ENCODE measurements around the gene NFIC.
A peak's percentile ranks its signal among the peaks of the same experiment; 100 is the strongest.
"Not testable (repeated sequence)": the region's sequence is repeated elsewhere in the genome, so short reads cannot be mapped to it uniquely, and the experiment has no call there.

NFIC gene

GRCh38 chr19:3431760-3432397, 65.5 kb downstream of the NFIC start:
- no peak for DNase-seq

- DNase-seq: no peak
Measured at GRCh38 chr19:3433313-3433712, 66.9 kb downstream of the NFIC start.

GRCh38 chr19:3433805-3434540, 67.6 kb downstream of the NFIC start:
- DNase-seq: no peak

- no peak for DNase-seq
Measured at GRCh38 chr19:3434630-3435553, 68.5 kb downstream of the NFIC start.

- peak; percentile 27 to 32 for DNase-seq
Measured at GRCh38 chr19:3440082-3440481, 73.7 kb downstream of the NFIC start.

- no peak for DNase-seq
Measured at GRCh38 chr19:3441089-3441985, 75.0 kb downstream of the NFIC start.

GRCh38 chr19:3441986-3442329, 75.6 kb downstream of the NFIC start:
- DNase-seq: no peak

GRCh38 chr19:3442487-3443071, 76.2 kb downstream of the NFIC start:
- DNase-seq: no peak

- no peak for DNase-seq
Measured at GRCh38 chr19:3443840-3444694, 77.7 kb downstream of the NFIC start.

GRCh38 chr19:3444695-3445234, 78.4 kb downstream of the NFIC start:
- no peak for DNase-seq

GRCh38 chr19:3446657-3447056, 80.3 kb downstream of the NFIC start:
- not testable (repeated sequence) for DNase-seq

GRCh38 chr19:3448616-3449334, 82.4 kb downstream of the NFIC start:
- DNase-seq: no peak

GRCh38 chr19:3450796-3451411, 84.5 kb downstream of the NFIC start:
- DNase-seq: no peak

- no peak for DNase-seq
Measured at GRCh38 chr19:3451451-3451866, 85.1 kb downstream of the NFIC start.

GRCh38 chr19:3452171-3452941, 86.0 kb downstream of the NFIC start:
- DNase-seq: no peak

- not testable (repeated sequence) for DNase-seq
Measured at GRCh38 chr19:3452942-3453214, 86.5 kb downstream of the NFIC start.

- DNase-seq: no peak
Measured at GRCh38 chr19:3453840-3454239, 87.5 kb downstream of the NFIC start.

GRCh38 chr19:3454656-3455392, 88.4 kb downstream of the NFIC start:
- DNase-seq: no peak
